WERI-Rb-1 (cell line): Measurements from ENCODE around the gene RAD51AP2.
A peak's percentile ranks its signal among the peaks of the same experiment; 100 is the strongest.
"Not testable (repeated sequence)": the region's sequence is repeated elsewhere in the genome, so short reads cannot be mapped to it uniquely, and the experiment has no call there.

ENCODE experiments used
- DNase-seq: peaks from one replicate; pipeline ENCODE4 v3.0.0-alpha.2; 2020
- H3K27ac ChIP-seq: fragments of 250-450 bp; sonication (Bioruptor Pico); 2 replicates; pipeline ENCODE4 v1.5.1; 2020; ENCODE audit warnings: mild to moderate bottlenecking, moderate library complexity
- H3K27me3 ChIP-seq: fragments of 250-450 bp; sonication (Bioruptor Pico); 2 replicates; pipeline ENCODE4 v1.5.1; 2021; ENCODE audit warnings: mild to moderate bottlenecking, low read depth, moderate library complexity; ENCODE audit not compliant: insufficient read depth, severe bottlenecking
- H3K36me3 ChIP-seq: fragments of 250-450 bp; sonication (Bioruptor Pico); 2 replicates; pipeline ENCODE4 v1.5.1; 2020; ENCODE audit warnings: mild to moderate bottlenecking, moderate library complexity
- H3K4me3 ChIP-seq: 2 replicates; pipeline ENCODE4 v1.5.1; 2011; ENCODE audit warnings: low read depth, mild to moderate bottlenecking, control low read depth, low read length
- H3K9me3 ChIP-seq: fragments of 250-450 bp; sonication (Bioruptor Pico); 2 replicates; pipeline ENCODE4 v1.5.1; 2021; ENCODE audit warnings: mild to moderate bottlenecking, moderate library complexity; ENCODE audit not compliant: severe bottlenecking
- CTCF ChIP-seq: IDR thresholded peaks from 2 replicates; pipeline ENCODE4 v1.5.1; 2011; ENCODE audit warnings: low read depth, mild to moderate bottlenecking, control low read depth, inconsistent platforms, low read length

The RAD51AP2 gene

GRCh38 chr2:17518212-17519154 is at the start of gene RAD51AP2:
Gene RAD51AP2, minus strand, starts transcription at chr2:17518440. Its CDS starts 25 bp downstream, at chr2:17518415.
- peak within 1 kb of the TSS; percentile 85 for H3K27ac ChIP-seq
- no peak for TF ChIP-seq CTCF
- no peaks in the 10 kb centered on the region for H3K9me3 ChIP-seq
- H3K4me3 ChIP-seq, result peak within 1 kb of the TSS; percentile 52
- no peaks in the 10 kb centered on the region for H3K36me3 ChIP-seq
- no peaks in the 10 kb centered on the region for H3K27me3 ChIP-seq
- DNase-seq, result peak; percentile 98

GRCh38 chr2:17565726-17566125 is 47.5 kb upstream of the RAD51AP2 start:
- H3K27me3 ChIP-seq, DNase-seq, H3K9me3 ChIP-seq, H3K27ac ChIP-seq, H3K4me3 ChIP-seq, H3K36me3 ChIP-seq: not testable (repeated sequence)

GRCh38 chr2:17558878-17559277 is 40.6 kb upstream of the RAD51AP2 start:
- H3K36me3 ChIP-seq, result no peaks in the 10 kb centered on the region
- H3K27ac ChIP-seq, result no peak overlapping the region
- no peak for DNase-seq
- H3K9me3 ChIP-seq, result no peaks in the 10 kb centered on the region
- no peak for TF ChIP-seq CTCF
- H3K4me3 ChIP-seq, result no peak overlapping the region
- H3K27me3 ChIP-seq, result no peaks in the 10 kb centered on the region

GRCh38 chr2:17558053-17558452 is 39.8 kb upstream of the RAD51AP2 start:
- no peak for TF ChIP-seq CTCF
- H3K36me3 ChIP-seq, result no peaks in the 10 kb centered on the region
- no peaks in the 10 kb centered on the region for H3K9me3 ChIP-seq
- H3K27me3 ChIP-seq, result no peaks in the 10 kb centered on the region
- no peak for DNase-seq
- H3K27ac ChIP-seq, result no peak overlapping the region
- no peak overlapping the region for H3K4me3 ChIP-seq

DNA sequence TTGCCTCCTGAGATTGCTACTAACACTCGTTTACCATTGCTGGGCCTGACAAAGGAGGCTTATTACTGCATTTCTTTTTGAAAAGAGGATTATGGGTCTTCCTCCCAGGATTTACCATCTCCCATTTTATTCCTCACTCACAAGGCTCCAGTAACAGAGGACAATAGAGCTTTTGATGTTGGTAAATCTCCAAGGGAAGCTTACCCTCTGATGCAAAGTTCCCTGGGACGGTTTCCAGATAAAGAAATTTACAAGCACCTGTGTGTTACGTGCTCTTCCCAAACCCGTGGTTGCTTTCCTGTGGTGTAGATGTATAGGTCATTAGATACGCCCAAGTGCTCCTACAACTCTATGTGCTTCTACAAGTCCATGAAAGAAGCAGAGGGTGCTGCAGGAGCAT is 39.4 kb upstream of the RAD51AP2 start:
- TF ChIP-seq CTCF, result no peak
- Histone ChIP-seq H3K9me3 (no peaks in the 10 kb centered on the region), H3K27ac (0 out of 2 replicates have a peak overlapping the region, but pooled peaks have one; percentile 6), H3K36me3 (no peaks in the 10 kb centered on the region), H3K27me3 (no peaks in the 10 kb centered on the region), H3K4me3 (no peak overlapping the region)
- DNase-seq, result no peak

DNA sequence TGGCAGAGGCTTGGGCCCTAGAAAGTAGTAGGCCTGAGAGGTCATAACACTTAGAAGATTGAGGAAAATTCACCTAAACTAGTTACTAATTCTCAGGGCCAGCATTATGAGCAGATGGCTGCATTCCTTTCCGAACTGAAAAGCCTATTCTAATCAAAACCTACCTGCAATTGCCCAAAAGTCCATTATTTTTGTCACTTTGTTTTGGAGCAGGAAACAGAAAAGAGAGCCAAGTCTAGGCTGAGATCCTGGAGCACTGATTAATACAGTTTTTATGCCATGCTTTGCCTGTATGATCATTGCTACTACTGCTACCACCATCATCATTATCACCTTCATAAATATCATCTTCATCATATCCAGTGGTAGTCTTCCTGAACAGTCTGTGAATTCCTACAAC is 36.9 kb upstream of the RAD51AP2 start:
- H3K27ac ChIP-seq, result no peak overlapping the region
- no peaks in the 10 kb centered on the region for H3K9me3 ChIP-seq
- no peak for TF ChIP-seq CTCF
- no peak overlapping the region for H3K4me3 ChIP-seq
- H3K36me3 ChIP-seq, result no peaks in the 10 kb centered on the region
- no peaks in the 10 kb centered on the region for H3K27me3 ChIP-seq
- no peak for DNase-seq
